AML-193 (cell line): ENCODE results near the gene HCK.

Experiments
- DNase-seq, 2 experiments: peaks; one replicate each; lab custom pipeline; 2025; lab: John Stamatoyannopoulos, UW

HCK gene

GRCh38 chr20:32128167-32128566, 76.1 kb downstream of the HCK start:
- no peak for DNase-seq

- no peak for DNase-seq
Measured at GRCh38 chr20:32129863-32130262, 77.8 kb downstream of the HCK start.

- no peak for DNase-seq
Measured at GRCh38 chr20:32130352-32130751, 78.3 kb downstream of the HCK start.

- DNase-seq, result no peak
Measured at GRCh38 chr20:32130965-32131364, 78.9 kb downstream of the HCK start.

- no peak for DNase-seq
Measured at GRCh38 chr20:32132911-32133549, 81.0 kb downstream of the HCK start.

- DNase-seq, result no peak
Measured at GRCh38 chr20:32134026-32134425, 82.0 kb downstream of the HCK start.

- no peak for DNase-seq
Measured at GRCh38 chr20:32135983-32136515, 84.0 kb downstream of the HCK start.

- no peak for DNase-seq
Measured at GRCh38 chr20:32138921-32139320, 86.9 kb downstream of the HCK start.

- DNase-seq, result no peak
Measured at GRCh38 chr20:32139947-32140346, 87.9 kb downstream of the HCK start.

- DNase-seq, result no peak
Measured at GRCh38 chr20:32140603-32141002, 88.6 kb downstream of the HCK start.

- no peak for DNase-seq
Measured at GRCh38 chr20:32141465-32141980, 89.5 kb downstream of the HCK start.

- no peak for DNase-seq
Measured at GRCh38 chr20:32142088-32142487, 90.0 kb downstream of the HCK start.

GRCh38 chr20:32142991-32143390, 90.9 kb downstream of the HCK start:
- no peak for DNase-seq

- DNase-seq, result no peak
Measured at GRCh38 chr20:32144898-32145662, 93.0 kb downstream of the HCK start.

GRCh38 chr20:32149566-32150170, 97.6 kb downstream of the HCK start:
- DNase-seq, result no peak

GRCh38 chr20:32150291-32150848, 98.3 kb downstream of the HCK start:
- no peak for DNase-seq
